Tibial nerve (tissue), 4 donors: ENCODE data around the gene TPRN. TPM values are rescaled to one million over a fixed set of nuclear protein-coding genes. Genes with fewer than 3 reads are reported as not detected.

Experiments
- DNase-seq, 2 donors: peaks; one replicate each; pipeline ENCODE4 v3.0.0-alpha.2; 2019; ENCODE audit warnings: low spot score in 2 of 2
- H3K27ac ChIP-seq, 4 donors: fragments of 200-600 bp; sonication (generic) in 3 of 4; one replicate each; pipeline ENCODE4 v1.5.1; 2017 to 2019; ENCODE audit warnings: mild to moderate bottlenecking in 1 of 4
- H3K27me3 ChIP-seq, 2 donors: fragments of 200-600 bp; sonication (generic) in 1 of 2; one replicate each; pipeline versions ENCODE4 v1.5.1 to v1.6.0; 2017 to 2019
- H3K36me3 ChIP-seq, 3 donors: fragments of 200-600 bp; sonication (generic); one replicate each; pipeline ENCODE4 v1.5.1; 2018 to 2019
- H3K4me1 ChIP-seq, 4 donors: fragments of 200-600 bp; sonication (generic) in 3 of 4; one replicate each; pipeline ENCODE4 v1.5.1; 2017 to 2019
- H3K4me3 ChIP-seq, 4 donors: fragments of 200-600 bp; sonication (generic) in 3 of 4; one replicate each; pipeline ENCODE4 v1.5.1; 2017 to 2019; ENCODE audit warnings: mild to moderate bottlenecking in 1 of 4, moderate library complexity in 1 of 4
- H3K9me3 ChIP-seq, 4 donors: fragments of 200-600 bp; sonication (generic) in 3 of 4; one replicate each; pipeline ENCODE4 v1.5.1; 2017 to 2019
- EP300 ChIP-seq, 2 donors: sonication (generic); formaldehyde crosslinking; IDR thresholded peaks; one replicate each; pipeline ENCODE4 v1.6.1; 2017; ENCODE audit warnings: antibody characterized with exemption in 2 of 2, mild to moderate bottlenecking in 1 of 2
- POLR2A ChIP-seq, 2 donors: fragments of 450-650 bp; IDR thresholded peaks; one replicate each; pipeline ENCODE4 v1.6.1; 2017; ENCODE audit warnings: antibody characterized with exemption in 2 of 2, mild to moderate bottlenecking in 2 of 2, moderate library complexity in 2 of 2
- WGBS, 2 donors: methylation state at CpG; one replicate each; pipeline ENCODE4 v1.1.5; 2018; 5-methylcytosine and 5-hydroxymethylcytosine counted together
- total RNA-seq, 4 donors: library from RNA; depleted of rRNA; stranded (reverse); fragments of >200 nt; gene quantifications; one replicate each; pipeline ENCODE4 v1.1.0, GENCODE V29; 2016
- TF ChIP-seq, protein P1 (sequence below), 5 experiments: fragments of 200-600 bp in 3 of 5; fragments of 450-650 bp in 2 of 5; sonication (generic) in 3 of 5; IDR thresholded peaks; one replicate each; pipeline ENCODE4 v1.5.1; 2016 to 2019; ENCODE audit warnings: antibody characterized with exemption in 5 of 5, mild to moderate bottlenecking in 3 of 5, moderate library complexity in 2 of 5

TPRN gene
- total RNA-seq, 4 donors from 2014 or later: 6.8 to 12.3 (median 8.9) TPM

DNA sequence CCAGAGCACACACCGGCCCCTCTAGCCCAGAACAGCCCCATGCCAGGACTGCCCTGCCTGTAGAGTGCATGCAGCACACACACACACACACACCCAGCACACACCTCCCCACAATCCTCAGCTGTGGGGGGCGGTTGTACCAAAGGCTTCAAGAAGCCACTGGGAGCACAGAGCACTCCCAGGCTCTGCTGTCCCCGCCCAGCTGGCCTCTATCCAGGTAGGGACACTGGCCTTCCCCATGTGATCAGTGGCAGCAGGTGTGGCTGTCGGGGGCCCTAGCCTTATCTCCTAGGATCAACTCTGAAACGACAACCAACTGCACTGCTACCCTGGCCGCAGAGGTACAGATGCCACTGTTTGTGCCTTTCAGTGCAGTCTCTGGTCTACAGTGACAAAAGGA lies 14.2 kb downstream of the TPRN start:
- DNase-seq: no peak
- Histone ChIP-seq H3K36me3 (peaks cover 0 to 76% (median 40%) of the 10 kb centered on the region in 3 donors), H3K4me1 (peaks cover 7 to 58% (median 34%) of the 10 kb centered on the region in 4 donors), H3K27ac (no peak overlapping the region), H3K4me3 (no peak overlapping the region), H3K9me3 (no peaks in the 10 kb centered on the region), H3K27me3 (no peaks in the 10 kb centered on the region)
- 78 to 91% methylated on average over 6 of the region's 6 CpGs for WGBS, 2 donors
- TF ChIP-seq EP300 (IDR thresholded peaks at IDR 0.05) (no peak), POLR2A (IDR thresholded peaks at IDR 0.05) (no peak)
- TF ChIP-seq, protein P1, sequence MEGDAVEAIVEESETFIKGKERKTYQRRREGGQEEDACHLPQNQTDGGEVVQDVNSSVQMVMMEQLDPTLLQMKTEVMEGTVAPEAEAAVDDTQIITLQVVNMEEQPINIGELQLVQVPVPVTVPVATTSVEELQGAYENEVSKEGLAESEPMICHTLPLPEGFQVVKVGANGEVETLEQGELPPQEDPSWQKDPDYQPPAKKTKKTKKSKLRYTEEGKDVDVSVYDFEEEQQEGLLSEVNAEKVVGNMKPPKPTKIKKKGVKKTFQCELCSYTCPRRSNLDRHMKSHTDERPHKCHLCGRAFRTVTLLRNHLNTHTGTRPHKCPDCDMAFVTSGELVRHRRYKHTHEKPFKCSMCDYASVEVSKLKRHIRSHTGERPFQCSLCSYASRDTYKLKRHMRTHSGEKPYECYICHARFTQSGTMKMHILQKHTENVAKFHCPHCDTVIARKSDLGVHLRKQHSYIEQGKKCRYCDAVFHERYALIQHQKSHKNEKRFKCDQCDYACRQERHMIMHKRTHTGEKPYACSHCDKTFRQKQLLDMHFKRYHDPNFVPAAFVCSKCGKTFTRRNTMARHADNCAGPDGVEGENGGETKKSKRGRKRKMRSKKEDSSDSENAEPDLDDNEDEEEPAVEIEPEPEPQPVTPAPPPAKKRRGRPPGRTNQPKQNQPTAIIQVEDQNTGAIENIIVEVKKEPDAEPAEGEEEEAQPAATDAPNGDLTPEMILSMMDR (IDR thresholded peaks at IDR 0.05): no peak

DNA sequence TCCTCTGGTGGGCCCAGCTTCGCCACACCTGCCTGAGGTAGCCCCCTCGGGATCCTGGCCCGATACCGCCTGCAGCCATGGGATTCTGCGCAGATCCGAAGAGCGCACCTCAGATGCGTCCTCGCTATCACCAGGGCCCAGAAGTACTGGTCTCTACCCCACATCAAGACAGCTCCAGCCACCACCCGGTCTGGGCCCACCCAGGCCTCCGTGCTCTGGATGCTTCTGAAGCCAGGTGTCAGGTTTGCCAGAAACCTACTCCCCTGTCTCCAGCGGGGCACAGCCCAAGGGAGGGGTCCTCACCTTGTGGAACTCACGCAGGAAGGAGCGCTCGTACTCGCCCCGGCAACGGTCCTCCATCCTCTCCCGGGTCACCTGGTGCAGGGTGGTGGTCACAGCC lies 14.6 kb downstream of the TPRN start:
- Histone ChIP-seq H3K4me1 (peaks cover 7 to 55% (median 34%) of the 10 kb centered on the region in 4 donors), H3K36me3 (peaks cover 0 to 76% (median 44%) of the 10 kb centered on the region in 3 donors), H3K27me3 (no peaks in the 10 kb centered on the region), H3K9me3 (no peaks in the 10 kb centered on the region), H3K4me3 (no peak overlapping the region), H3K27ac (no peak overlapping the region)
- 87 to 96% methylated on average over 18 to 19 of the region's 19 CpGs for WGBS, 2 donors
- TF ChIP-seq POLR2A (IDR thresholded peaks at IDR 0.05) (no peak), EP300 (IDR thresholded peaks at IDR 0.05) (no peak)
- TF ChIP-seq, protein P1 (IDR thresholded peaks at IDR 0.05): no peak
- no peak for DNase-seq

DNA sequence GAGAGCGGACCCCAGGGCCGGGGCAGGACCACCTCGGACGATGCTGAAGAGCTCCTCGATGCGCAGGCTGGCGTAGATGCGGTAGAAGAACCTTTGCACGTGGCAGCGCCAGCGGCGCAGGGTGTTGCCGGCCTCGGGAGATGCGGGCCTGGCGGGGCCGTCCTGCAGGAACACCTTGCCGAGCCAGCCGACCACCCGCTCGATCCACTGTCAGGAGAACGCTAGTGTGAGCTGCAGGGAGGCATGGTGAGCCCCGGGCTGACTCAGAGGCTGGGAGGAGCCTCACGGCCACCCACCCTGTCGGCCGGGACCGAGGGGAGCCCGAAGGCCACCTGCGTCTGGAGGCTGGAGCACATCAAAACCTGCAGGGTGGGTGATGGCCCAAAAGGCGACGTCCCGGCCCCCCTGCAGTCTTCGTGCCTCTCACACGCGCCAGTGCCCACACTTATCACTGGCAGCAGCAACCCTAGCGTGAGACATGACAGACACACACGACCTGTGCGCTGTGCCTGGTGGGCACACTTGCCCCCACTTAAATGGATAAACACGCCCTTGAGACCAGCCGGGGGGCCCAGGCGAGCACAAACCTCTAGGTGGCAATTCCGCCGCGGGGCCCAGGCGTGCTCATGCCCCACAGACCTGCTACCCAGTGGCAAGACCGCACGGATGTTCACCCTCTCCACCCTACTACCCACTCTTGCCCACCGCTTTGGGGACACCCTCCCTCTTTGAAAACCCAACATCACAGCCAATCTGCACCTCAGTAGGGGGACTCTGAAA lies 15.5 kb downstream of the TPRN start:
- Histone ChIP-seq H3K27ac (no peak overlapping the region), H3K4me3 (no peak overlapping the region), H3K9me3 (no peaks in the 10 kb centered on the region), H3K27me3 (no peaks in the 10 kb centered on the region), H3K36me3 (peaks cover 3 to 76% (median 49%) of the 10 kb centered on the region in 3 donors), H3K4me1 (peaks cover 7 to 47% (median 29%) of the 10 kb centered on the region in 4 donors)
- no peak for DNase-seq
- 91% methylated on average over 43 to 47 of the region's 48 CpGs for WGBS, 2 donors
- no peak for TF ChIP-seq EP300 (IDR thresholded peaks at IDR 0.05)
- no peak for TF ChIP-seq POLR2A (IDR thresholded peaks at IDR 0.05)
- TF ChIP-seq, protein P1 (IDR thresholded peaks at IDR 0.05): no peak

DNA sequence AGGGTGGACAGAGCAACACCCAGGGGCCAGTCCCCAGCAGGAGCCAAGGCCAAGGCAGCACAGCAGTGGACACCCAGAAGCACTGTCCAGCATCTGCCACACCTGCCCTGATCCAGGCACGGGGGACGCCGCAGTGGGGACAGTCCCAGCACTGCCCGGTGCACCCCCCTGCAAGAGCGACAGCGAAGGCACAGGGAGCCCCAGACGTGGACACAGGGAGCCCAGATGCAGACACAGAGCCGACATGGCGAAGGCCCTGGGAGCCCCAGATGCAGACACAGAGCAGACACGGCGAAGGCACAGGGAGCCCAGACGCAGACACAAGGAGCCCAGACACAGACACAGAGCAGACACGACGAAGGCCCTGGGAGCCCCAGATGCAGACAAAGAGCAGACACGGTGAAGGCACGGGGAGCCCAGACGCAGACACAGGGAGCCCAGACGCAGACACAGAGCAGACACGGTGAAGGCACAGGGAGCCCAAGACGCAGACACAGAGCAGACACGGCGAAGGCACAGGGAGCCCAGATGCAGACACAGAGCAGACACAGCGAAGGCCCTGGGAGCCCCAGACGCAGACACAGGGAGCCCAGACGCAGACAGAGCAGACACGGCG lies 16.5 kb downstream of the TPRN start:
- no peaks in the 10 kb centered on the region for H3K9me3 ChIP-seq
- DNase-seq: no peak
- peaks cover 3 to 82% (median 56%) of the 10 kb centered on the region in 3 donors for H3K36me3 ChIP-seq
- H3K27ac ChIP-seq: no peak overlapping the region
- no peak for TF ChIP-seq EP300 (IDR thresholded peaks at IDR 0.05)
- no peak for TF ChIP-seq POLR2A (IDR thresholded peaks at IDR 0.05)
- TF ChIP-seq, protein P1 (IDR thresholded peaks at IDR 0.05): no peak
- no peaks in the 10 kb centered on the region for H3K27me3 ChIP-seq
- 91 to 94% methylated on average over 24 to 27 of the region's 27 CpGs for WGBS, 2 donors
- H3K4me3 ChIP-seq: no peak overlapping the region
- peaks cover 0 to 37% (median 19%) of the 10 kb centered on the region in 4 donors for H3K4me1 ChIP-seq

DNA sequence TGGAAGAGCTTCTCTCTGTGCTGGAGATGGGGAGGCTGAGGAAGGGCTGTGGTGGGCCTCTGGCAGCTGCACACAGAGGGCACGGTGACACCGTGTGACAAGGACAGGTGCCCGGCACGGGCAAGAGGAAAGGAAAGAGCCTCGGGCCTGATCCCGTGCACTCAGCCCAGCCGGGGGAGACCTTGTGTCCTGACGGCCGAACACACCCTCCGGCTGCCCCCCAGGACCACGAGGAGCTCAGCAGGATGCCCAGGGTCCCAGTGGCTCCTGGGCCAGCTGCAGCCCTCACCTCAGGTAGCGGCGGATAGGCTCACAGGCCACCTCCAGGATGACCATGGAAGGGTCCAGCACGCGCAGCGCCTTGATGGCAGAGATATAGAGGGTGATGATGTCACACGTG lies 17.7 kb downstream of the TPRN start:
- DNase-seq: no peak
- H3K36me3 ChIP-seq: peaks cover 3 to 94% (median 56%) of the 10 kb centered on the region in 3 donors
- peaks cover 0 to 34% (median 18%) of the 10 kb centered on the region in 4 donors for H3K4me1 ChIP-seq
- no peak for TF ChIP-seq POLR2A (IDR thresholded peaks at IDR 0.05)
- TF ChIP-seq, protein P1 (IDR thresholded peaks at IDR 0.05): no peak
- TF ChIP-seq EP300 (IDR thresholded peaks at IDR 0.05): no peak
- WGBS, 2 donors: 89 to 90% methylated on average over 17 of the region's 17 CpGs
- H3K9me3 ChIP-seq: no peaks in the 10 kb centered on the region
- no peaks in the 10 kb centered on the region for H3K27me3 ChIP-seq
- no peak overlapping the region for H3K4me3 ChIP-seq
- no peak overlapping the region for H3K27ac ChIP-seq
